Measurements from ENCODE around the gene BCAS3. TPM values are rescaled to one million over a fixed set of nuclear protein-coding genes. Genes with fewer than 3 reads are reported as not detected.

Gene BCAS3
- polyA plus RNA-seq, 3 donors, result 10.3 to 19.1 (median 14.7) TPM

- Mint-ChIP-seq H3K27ac (no peak overlapping the region), H3K9me3 (peaks cover 0 to 3% (median 0%) of the 10 kb centered on the region in 7 donors), H3K4me3 (no peak overlapping the region), H3K4me1 (peaks cover 19% of the 10 kb centered on the region), H3K27me3 (ENCODE audit: low read depth in 3 of 3) (peaks cover 0 to 1% (median 0%) of the 10 kb centered on the region in 3 donors), H3K36me3 (peaks cover 0 to 2% of the 10 kb centered on the region in 2 donors)
- Histone ChIP-seq H3K4me3 (replicated peaks in 1 of 3; ENCODE audit: low read depth in 2 of 3, low read length in 3 of 3) (no peak overlapping the region), H4K20me1 (ENCODE audit: insufficient read depth, low read length) (no peaks in the 10 kb centered on the region), H3K36me3 (replicated peaks in 1 of 2; ENCODE audit: control insufficient read depth in 1 of 2, insufficient read depth in 2 of 2, low read length in 2 of 2) (no peaks in the 10 kb centered on the region), H3K4me2 (replicated peaks; ENCODE audit: extremely low read depth, low read length, poor library complexity, severe bottlenecking) (no peak overlapping the region), H3K9me3 (replicated peaks in 1 of 2; ENCODE audit: control insufficient read depth in 1 of 2, insufficient read depth in 1 of 2, low read length in 2 of 2) (no peaks in the 10 kb centered on the region), H3K27ac (ENCODE audit: low read depth in 1 of 2, low read length in 2 of 2) (no peak overlapping the region), H3K79me2 (ENCODE audit: insufficient read depth, low read length) (no peaks in the 10 kb centered on the region), H3K4me1 (ENCODE audit: control insufficient read depth in 1 of 2, insufficient read depth in 2 of 2, low read length in 2 of 2) (peaks cover 9 to 17% of the 10 kb centered on the region in 2 donors), H3K9ac (ENCODE audit: insufficient read depth, low read length, poor library complexity, severe bottlenecking) (no peak overlapping the region), H3K27me3 (ENCODE audit: control insufficient read depth in 2 of 2, insufficient read depth in 2 of 2, low read length in 2 of 2) (no peaks in the 10 kb centered on the region), H2AFZ (ENCODE audit: insufficient read depth, low read depth, low read length, poor library complexity, severe bottlenecking) (no peak overlapping the region)
- intact Hi-C loops (cut with micrococcal nuclease), result no loop called here
- no CpG with 5 or more reads among the region's 3 CpGs for WGBS (ENCODE audit: insufficient coverage)
- no peak for TF ChIP-seq CTCF (IDR thresholded peaks at IDR 0.05)
- no peak for DNase-seq
Measured at GRCh38 chr17:61158376-61158775, 480.7 kb downstream of the BCAS3 start.

DNA sequence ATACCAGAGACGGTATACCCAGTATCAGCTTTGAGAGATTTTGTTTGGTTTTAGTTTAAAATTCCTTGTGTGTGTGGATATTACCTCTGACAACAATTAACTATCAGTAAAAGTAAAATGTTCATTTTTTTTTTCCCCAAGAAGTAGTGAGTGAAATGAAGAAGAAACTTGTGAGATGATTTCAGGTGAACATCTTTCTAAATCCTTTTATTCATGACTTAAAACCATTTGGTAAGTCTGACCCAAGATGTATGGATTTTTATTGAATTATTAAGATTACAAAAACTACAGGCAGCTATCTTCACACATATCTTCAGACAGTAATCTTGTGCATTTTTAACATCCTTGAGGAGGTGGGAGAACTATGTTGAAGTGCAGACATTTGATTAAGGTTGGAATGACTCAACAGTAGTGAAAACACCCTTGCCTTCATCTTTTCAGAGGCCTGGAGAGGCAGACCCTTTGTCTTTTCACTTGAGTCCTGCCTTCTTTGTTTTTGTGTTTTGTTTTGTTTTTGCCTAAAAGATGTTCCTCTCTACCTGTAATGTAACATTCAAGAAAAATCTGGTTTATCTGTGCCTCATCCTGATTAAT lies 481.7 kb downstream of the BCAS3 start:
- no CpG with 5 or more reads among the region's 1 CpG for WGBS (ENCODE audit: insufficient coverage)
- Mint-ChIP-seq H3K36me3 (peaks cover 0 to 2% of the 10 kb centered on the region in 2 donors), H3K4me3 (no peak overlapping the region), H3K4me1 (peaks cover 11% of the 10 kb centered on the region), H3K27me3 (ENCODE audit: low read depth in 3 of 3) (peaks cover 0 to 1% (median 0%) of the 10 kb centered on the region in 3 donors), H3K27ac (no peak overlapping the region), H3K9me3 (peaks cover 0 to 7% (median 0%) of the 10 kb centered on the region in 7 donors)
- Histone ChIP-seq H2AFZ (ENCODE audit: insufficient read depth, low read depth, low read length, poor library complexity, severe bottlenecking) (no peak overlapping the region), H3K79me2 (ENCODE audit: insufficient read depth, low read length) (no peaks in the 10 kb centered on the region), H3K4me2 (replicated peaks; ENCODE audit: extremely low read depth, low read length, poor library complexity, severe bottlenecking) (no peak overlapping the region), H3K27ac (ENCODE audit: low read depth in 1 of 2, low read length in 2 of 2) (no peak overlapping the region), H3K9me3 (replicated peaks in 1 of 2; ENCODE audit: control insufficient read depth in 1 of 2, insufficient read depth in 1 of 2, low read length in 2 of 2) (peaks cover 2% of the 10 kb centered on the region in 2 donors), H3K4me3 (replicated peaks in 1 of 3; ENCODE audit: low read depth in 2 of 3, low read length in 3 of 3) (no peak overlapping the region), H3K36me3 (replicated peaks in 1 of 2; ENCODE audit: control insufficient read depth in 1 of 2, insufficient read depth in 2 of 2, low read length in 2 of 2) (no peaks in the 10 kb centered on the region), H3K9ac (ENCODE audit: insufficient read depth, low read length, poor library complexity, severe bottlenecking) (no peak overlapping the region), H3K27me3 (ENCODE audit: control insufficient read depth in 2 of 2, insufficient read depth in 2 of 2, low read length in 2 of 2) (no peaks in the 10 kb centered on the region), H3K4me1 (ENCODE audit: control insufficient read depth in 1 of 2, insufficient read depth in 2 of 2, low read length in 2 of 2) (peaks cover 3 to 11% of the 10 kb centered on the region in 2 donors), H4K20me1 (ENCODE audit: insufficient read depth, low read length) (no peaks in the 10 kb centered on the region)
- TF ChIP-seq CTCF (IDR thresholded peaks at IDR 0.05), result no peak
- intact Hi-C loops (cut with micrococcal nuclease), result no loop called here
- no peak for DNase-seq

Measured in CD14-positive monocyte (primary cell).